NCI-H1048 (cell line): Measurements from ENCODE around the gene CARF.
A peak's percentile ranks its signal among the peaks of the same experiment; 100 is the strongest.
"Not testable (repeated sequence)": the region's sequence is repeated elsewhere in the genome, so short reads cannot be mapped to it uniquely, and the experiment has no call there.

ENCODE experiments used
- DNase-seq: peaks from one replicate; lab custom pipeline; 2025; lab: John Stamatoyannopoulos, UW

Gene CARF, protein sequence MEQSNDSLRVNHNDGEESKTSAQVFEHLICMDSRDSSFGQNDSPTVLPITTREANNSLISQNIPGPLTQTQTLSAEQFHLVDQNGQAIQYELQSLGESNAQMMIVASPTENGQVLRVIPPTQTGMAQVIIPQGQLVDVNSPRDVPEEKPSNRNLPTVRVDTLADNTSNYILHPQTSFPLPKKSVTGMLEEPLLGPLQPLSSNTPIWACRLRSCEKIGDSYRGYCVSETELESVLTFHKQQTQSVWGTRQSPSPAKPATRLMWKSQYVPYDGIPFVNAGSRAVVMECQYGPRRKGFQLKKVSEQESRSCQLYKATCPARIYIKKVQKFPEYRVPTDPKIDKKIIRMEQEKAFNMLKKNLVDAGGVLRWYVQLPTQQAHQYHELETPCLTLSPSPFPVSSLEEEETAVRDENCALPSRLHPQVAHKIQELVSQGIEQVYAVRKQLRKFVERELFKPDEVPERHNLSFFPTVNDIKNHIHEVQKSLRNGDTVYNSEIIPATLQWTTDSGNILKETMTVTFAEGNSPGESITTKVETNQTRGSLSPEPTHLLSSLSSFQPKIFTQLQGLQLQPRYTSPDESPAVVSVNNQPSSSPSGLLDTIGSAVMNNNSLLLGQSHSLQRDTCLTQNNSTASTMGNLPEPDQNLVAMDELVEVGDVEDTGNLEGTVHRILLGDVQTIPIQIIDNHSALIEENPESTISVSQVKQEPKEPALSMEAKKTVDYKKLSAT

DNA sequence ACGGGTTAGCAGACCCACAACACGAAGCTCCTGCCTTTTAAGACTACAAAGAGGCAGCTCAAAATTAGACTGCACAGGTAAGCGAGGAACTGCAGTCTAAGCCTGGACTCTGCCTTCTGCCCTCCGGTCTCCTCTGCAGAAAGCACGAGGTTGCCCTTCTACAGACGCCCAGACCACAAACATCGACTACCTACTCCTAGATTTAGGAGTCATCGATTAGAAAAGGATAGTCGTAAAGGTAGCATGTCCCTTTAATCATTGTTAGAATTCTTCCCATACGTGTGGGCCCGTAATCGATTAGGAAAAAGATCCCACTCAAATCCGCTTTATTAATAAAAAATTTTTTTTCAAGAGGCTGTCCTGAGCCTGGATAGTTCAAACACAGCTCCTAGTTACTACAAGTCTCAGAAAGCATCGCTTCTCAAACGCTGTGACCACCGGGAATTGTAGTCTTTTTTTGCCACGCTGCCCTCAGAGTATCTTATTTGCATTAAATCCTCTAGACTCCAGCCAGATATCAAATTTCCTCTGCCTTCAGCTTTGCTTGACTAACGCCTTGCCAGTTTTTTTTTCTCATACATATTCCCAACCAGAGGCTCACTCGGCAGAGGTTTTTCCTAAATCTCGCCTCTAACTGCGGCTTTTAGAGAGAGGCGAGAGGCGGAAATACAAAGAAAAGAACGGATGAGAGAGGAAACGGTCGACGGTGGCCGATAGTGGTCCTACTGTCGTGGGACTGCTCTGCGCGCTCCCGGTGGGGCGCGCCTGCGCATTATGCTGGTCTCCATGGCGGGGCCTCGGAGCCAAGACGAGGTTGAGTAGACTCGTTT is at the start of gene CARF, which contains the start of gene WDR12:
TSS of gene CARF (plus strand) at position 764 of the 830 bp plus-strand sequence. CDS start 29,628 bp downstream, outside the sequence.
TSS of gene WDR12 (minus strand) at position 162 of the 830 bp plus-strand sequence. CDS start 197 bp downstream, outside the sequence.
- DNase-seq, result peak; percentile 91

DNA sequence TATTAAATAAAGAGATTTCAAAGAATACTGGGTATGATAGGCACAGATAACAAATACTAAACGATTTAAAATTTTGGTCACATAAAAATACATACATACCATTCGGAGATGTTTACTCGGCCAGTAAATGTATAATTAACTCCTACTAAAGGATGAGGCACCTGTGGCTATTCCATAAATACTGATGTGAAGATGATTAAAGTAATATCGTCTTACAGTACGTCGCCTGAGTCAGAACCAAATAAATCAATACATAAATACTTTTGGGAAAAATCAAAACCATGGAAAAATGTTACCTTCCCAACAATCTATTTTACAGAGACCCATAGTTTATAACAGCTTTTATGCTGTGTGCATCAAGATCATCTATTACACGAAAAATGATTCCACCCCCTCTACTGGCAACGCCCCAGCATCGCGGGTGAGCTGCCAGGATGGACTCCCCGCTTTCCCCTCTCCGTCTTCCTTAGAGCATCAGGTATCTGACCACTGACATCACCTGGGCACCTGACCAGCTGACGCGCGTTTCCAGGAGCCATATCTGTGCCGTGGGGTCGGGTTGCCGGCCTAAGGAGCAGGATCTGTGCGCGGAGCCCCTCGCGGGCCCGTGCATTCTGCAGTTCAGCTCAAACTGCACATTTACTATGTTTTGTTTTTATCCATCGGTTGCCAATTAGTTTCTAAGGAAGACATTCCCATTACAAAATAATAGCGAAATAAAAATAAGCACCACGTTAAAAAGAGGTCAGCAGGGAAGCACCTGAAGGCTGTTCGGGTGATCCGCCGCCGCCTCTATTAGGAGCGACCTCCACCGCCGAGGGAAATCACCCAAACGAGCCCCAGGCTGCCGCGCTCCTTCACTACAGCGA is 41.4 kb upstream of the CARF start:
- peak; percentile 15 for DNase-seq

GRCh38 chr2:202871300-202872141 is 40.6 kb upstream of the CARF start, which contains the start of gene ICA1L:
Gene ICA1L (minus strand): TSS chr2:202871766. CDS start chr2:202829009, 42,757 bp downstream.
- no peak for DNase-seq

GRCh38 chr2:202877699-202878098 is 34.4 kb upstream of the CARF start:
- no peak for DNase-seq

DNA sequence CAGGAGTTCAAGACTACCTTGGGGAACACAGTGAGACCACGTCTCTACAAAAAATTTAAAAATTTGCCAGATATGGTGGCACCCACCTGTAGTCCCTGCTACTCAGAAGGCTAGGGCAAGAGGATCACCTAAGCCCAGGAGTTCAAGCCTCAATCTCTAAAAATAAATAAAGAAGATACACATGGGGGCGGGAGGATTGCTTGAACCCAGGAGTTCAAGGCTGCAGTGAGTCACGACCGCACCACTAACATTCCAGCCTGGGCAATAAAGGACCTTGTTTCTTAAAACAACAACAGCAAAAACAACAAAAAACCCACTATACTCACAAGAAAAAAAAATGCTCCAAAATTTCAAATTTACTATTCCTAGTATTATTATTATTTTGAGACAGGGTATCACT is 30.5 kb upstream of the CARF start:
- DNase-seq, result no peak

GRCh38 chr2:202883987-202884675 is 27.9 kb upstream of the CARF start:
- DNase-seq, result no peak

GRCh38 chr2:202885190-202885589 is 26.9 kb upstream of the CARF start:
- DNase-seq, result no peak

- not testable (repeated sequence) for DNase-seq
Observed at GRCh38 chr2:202905507-202905906, 6.6 kb upstream of the CARF start.

DNA sequence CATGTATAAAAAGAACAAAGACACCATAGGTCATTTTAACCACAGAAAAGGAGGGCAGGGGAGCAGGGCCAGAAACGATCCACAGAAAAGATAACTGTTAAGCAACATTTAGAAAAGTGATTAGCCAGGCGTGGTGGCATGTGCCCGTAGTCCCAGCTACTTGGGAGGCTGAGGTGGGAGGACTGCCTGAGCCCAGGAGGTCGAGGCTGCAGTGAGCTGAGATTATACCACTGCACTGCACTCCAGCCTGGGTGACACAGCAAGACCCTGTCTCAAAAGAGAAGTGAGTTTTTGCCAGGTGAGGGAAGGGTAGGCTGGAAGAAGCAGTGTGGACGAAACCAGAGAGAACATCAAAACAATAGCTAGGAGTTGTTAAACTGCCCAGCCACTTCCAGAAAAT is 3.9 kb upstream of the CARF start:
- no peak for DNase-seq

GRCh38 chr2:202909394-202910192 is 2.5 kb upstream of the CARF start:
- DNase-seq, result no peak

DNA sequence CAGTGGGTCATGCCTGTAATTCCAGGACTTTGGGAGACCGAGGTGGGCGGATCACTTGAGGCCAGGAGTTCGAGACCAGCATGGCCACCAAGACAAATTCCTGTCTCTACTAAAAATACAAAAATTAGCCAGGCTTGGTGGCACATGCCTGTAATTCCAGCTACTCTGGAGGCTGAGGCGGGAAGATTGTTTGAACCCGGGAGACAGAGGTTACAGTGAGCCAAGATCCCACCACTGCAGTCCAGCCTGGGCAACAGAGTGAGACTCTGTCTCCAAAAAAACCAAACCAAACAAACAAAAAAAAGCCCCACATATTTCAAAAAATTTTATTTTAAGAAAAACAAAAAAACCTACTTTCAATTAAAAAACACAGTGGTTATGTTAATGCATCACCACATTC is 1.8 kb upstream of the CARF start:
- not testable (repeated sequence) for DNase-seq

GRCh38 chr2:202910698-202911097 is 1.4 kb upstream of the CARF start:
- no peak for DNase-seq

GRCh38 chr2:202911203-202911511 is 918 bp upstream of the CARF start:
- DNase-seq, result no peak

DNA sequence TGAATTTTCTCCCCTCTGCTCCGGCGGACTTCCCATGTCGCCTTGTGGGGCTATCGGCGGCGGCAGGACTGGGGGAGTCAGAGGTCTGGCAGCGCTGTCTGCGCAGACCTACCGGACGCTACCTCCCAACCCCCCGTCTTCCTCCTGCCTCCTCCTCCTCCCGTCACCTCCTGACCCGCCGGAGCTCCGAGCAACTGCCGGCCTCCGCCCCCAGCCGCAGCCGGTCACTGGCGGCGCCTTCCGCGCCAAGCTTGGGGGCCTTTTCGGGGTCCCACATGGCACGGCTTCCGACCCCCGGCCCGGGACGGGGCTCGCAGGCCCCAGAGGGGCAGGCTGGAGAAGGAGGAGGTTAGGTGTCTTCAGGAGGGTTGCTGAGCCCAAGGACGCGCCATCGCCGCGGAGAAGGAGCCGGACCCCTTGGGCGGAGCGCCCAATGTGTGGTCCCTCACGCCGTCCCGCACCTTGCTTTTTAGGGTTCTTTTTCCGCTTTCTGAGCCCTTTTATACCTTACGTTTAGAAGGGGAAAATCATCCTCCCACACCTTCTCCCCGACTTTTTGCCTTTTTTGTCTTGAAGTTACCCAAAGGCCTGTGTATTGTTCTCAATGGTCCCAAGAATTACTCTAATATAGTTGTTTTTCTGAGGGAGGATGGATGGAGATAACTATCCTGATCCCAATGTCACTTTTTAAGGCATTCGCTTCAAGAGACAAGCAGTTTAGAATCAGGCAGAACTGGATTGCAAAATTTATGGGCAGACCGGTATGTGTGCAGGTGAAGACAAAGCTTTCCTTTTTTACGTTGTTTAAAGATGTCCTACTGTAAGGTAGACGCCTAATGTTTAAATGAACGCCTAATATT is 497 bp downstream of the CARF start:
- not testable (repeated sequence) for DNase-seq

- no peak for DNase-seq
Observed at GRCh38 chr2:202918860-202919259, 6.8 kb downstream of the CARF start.

GRCh38 chr2:202932425-202933138 is 20.5 kb downstream of the CARF start:
- DNase-seq, result no peak

DNA sequence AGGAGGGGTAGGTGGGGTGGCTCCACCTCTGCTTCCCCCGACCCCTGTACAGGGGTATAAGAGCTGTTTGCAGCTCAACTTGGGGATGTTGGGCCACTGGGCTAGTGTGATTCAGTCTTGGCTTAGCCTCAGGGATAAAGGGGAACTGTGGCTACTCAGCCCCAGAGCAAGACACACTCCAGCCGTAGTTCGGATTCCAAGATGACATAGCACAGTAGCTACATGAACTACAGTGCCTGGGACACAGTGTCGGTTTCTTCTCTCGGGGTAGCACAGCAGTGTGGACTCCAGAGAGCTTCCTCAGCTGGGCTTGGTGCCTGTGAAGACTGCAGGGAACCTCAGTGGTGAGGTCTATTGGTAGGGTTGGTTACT is 21.1 kb downstream of the CARF start:
- DNase-seq, result no peak
